ENCODE data around the gene MYH15.
A peak's percentile ranks its signal among the peaks of the same experiment; 100 is the strongest.
"Not testable (repeated sequence)": the region's sequence is repeated elsewhere in the genome, so short reads cannot be mapped to it uniquely, and the experiment has no call there.

Gene MYH15

GRCh38 chr3:108380128-108380795 lies 130.1 kb downstream of the MYH15 start:
- peak; percentile 2 for DNase-seq

GRCh38 chr3:108378952-108379342 lies 131.4 kb downstream of the MYH15 start:
- DNase-seq: not testable (repeated sequence)

GRCh38 chr3:108378153-108378951 lies 132.0 kb downstream of the MYH15 start:
- no peak for DNase-seq

GRCh38 chr3:108377384-108377783 lies 133.0 kb downstream of the MYH15 start:
- DNase-seq: no peak

- no peak for DNase-seq
Measured at GRCh38 chr3:108376026-108376425, 134.4 kb downstream of the MYH15 start.

GRCh38 chr3:108359011-108359410 lies 151.4 kb downstream of the MYH15 start:
- DNase-seq: no peak

- no peak for DNase-seq
Measured at GRCh38 chr3:108357042-108357441, 153.4 kb downstream of the MYH15 start.

- DNase-seq: no peak
Measured at GRCh38 chr3:108354562-108354961, 155.8 kb downstream of the MYH15 start.

GRCh38 chr3:108352176-108352575 lies 158.2 kb downstream of the MYH15 start:
- no peak for DNase-seq

GRCh38 chr3:108346301-108347227 lies 163.8 kb downstream of the MYH15 start:
- no peak for DNase-seq

GRCh38 chr3:108345492-108346205 lies 164.7 kb downstream of the MYH15 start:
- peak; percentile 33 for DNase-seq

GRCh38 chr3:108343491-108343890 lies 166.9 kb downstream of the MYH15 start:
- DNase-seq: no peak

- no peak for DNase-seq
Measured at GRCh38 chr3:108342837-108343486, 167.4 kb downstream of the MYH15 start.

GRCh38 chr3:108341911-108342310 lies 168.5 kb downstream of the MYH15 start:
- no peak for DNase-seq

- no peak for DNase-seq
Measured at GRCh38 chr3:108338901-108339545, 171.4 kb downstream of the MYH15 start.

- no peak for DNase-seq
Measured at GRCh38 chr3:108334701-108335100, 175.7 kb downstream of the MYH15 start.

GRCh38 chr3:108333961-108334360 lies 176.4 kb downstream of the MYH15 start:
- DNase-seq: no peak

GRCh38 chr3:108331792-108332191 lies 178.6 kb downstream of the MYH15 start:
- DNase-seq: no peak
